ENCODE measurements around the gene DTNA.

DTNA gene

GRCh38 chr18:34697891-34698290 lies 12.2 kb upstream of the DTNA start:
- no peaks in the 10 kb centered on the region for H3K36me3 ChIP-seq (replicated peaks; ENCODE audit: insufficient read depth, low read length)
- H3K4me1 ChIP-seq (ENCODE audit: low read length): no peaks in the 10 kb centered on the region
- no peak overlapping the region for H3K4me3 ChIP-seq (ENCODE audit: low read length)
- no peaks in the 10 kb centered on the region for H3K79me2 ChIP-seq (ENCODE audit: low read length)
- H3K4me2 ChIP-seq (ENCODE audit: low read depth, low read length): no peak overlapping the region
- H2AFZ ChIP-seq (ENCODE audit: low read length): no peak overlapping the region
- TF ChIP-seq, protein P1, sequence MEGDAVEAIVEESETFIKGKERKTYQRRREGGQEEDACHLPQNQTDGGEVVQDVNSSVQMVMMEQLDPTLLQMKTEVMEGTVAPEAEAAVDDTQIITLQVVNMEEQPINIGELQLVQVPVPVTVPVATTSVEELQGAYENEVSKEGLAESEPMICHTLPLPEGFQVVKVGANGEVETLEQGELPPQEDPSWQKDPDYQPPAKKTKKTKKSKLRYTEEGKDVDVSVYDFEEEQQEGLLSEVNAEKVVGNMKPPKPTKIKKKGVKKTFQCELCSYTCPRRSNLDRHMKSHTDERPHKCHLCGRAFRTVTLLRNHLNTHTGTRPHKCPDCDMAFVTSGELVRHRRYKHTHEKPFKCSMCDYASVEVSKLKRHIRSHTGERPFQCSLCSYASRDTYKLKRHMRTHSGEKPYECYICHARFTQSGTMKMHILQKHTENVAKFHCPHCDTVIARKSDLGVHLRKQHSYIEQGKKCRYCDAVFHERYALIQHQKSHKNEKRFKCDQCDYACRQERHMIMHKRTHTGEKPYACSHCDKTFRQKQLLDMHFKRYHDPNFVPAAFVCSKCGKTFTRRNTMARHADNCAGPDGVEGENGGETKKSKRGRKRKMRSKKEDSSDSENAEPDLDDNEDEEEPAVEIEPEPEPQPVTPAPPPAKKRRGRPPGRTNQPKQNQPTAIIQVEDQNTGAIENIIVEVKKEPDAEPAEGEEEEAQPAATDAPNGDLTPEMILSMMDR (IDR thresholded peaks at IDR 0.05; ENCODE audit: low read length): no peak
- TF ChIP-seq EZH2 (optimal IDR thresholded peaks at IDR 0.05; ENCODE audit: low read depth, low read length) (no peak), EZH2phosphoT487 (IDR thresholded peaks at IDR 0.05; ENCODE audit: low read length) (no peak)
- H4K20me1 ChIP-seq (ENCODE audit: insufficient read depth, low read length): no peaks in the 10 kb centered on the region
- H3K9me2 ChIP-seq (replicated peaks; ENCODE audit: insufficient read depth, low read length): no peaks in the 10 kb centered on the region
- H3K27me3 ChIP-seq (replicated peaks; ENCODE audit: insufficient read depth, low read length): no peaks in the 10 kb centered on the region
- DNase-seq: no peak
- H3K27ac ChIP-seq (ENCODE audit: low read length): no peak overlapping the region
- no peaks in the 10 kb centered on the region for H3F3A ChIP-seq (ENCODE audit: insufficient read depth, low read length)
- H3K9ac ChIP-seq (ENCODE audit: low read length): no peak overlapping the region
- H3K9me3 ChIP-seq (replicated peaks; ENCODE audit: insufficient read depth, low read length): no peaks in the 10 kb centered on the region

- Histone ChIP-seq H3K9ac (ENCODE audit: low read length) (no peak overlapping the region), H3F3A (ENCODE audit: insufficient read depth, low read length) (no peaks in the 10 kb centered on the region), H3K27ac (ENCODE audit: low read length) (no peak overlapping the region), H3K4me3 (ENCODE audit: low read length) (no peak overlapping the region), H4K20me1 (ENCODE audit: insufficient read depth, low read length) (no peaks in the 10 kb centered on the region), H3K4me1 (ENCODE audit: low read length) (no peaks in the 10 kb centered on the region), H3K4me2 (ENCODE audit: low read depth, low read length) (no peak overlapping the region), H3K9me3 (replicated peaks; ENCODE audit: insufficient read depth, low read length) (no peaks in the 10 kb centered on the region), H3K79me2 (ENCODE audit: low read length) (no peaks in the 10 kb centered on the region), H3K9me2 (replicated peaks; ENCODE audit: insufficient read depth, low read length) (no peaks in the 10 kb centered on the region), H3K36me3 (replicated peaks; ENCODE audit: insufficient read depth, low read length) (no peaks in the 10 kb centered on the region), H3K27me3 (replicated peaks; ENCODE audit: insufficient read depth, low read length) (no peaks in the 10 kb centered on the region), H2AFZ (ENCODE audit: low read length) (no peak overlapping the region)
- no peak for DNase-seq
- TF ChIP-seq, protein P1 (IDR thresholded peaks at IDR 0.05; ENCODE audit: low read length): no peak
- TF ChIP-seq EZH2phosphoT487 (IDR thresholded peaks at IDR 0.05; ENCODE audit: low read length) (no peak), EZH2 (optimal IDR thresholded peaks at IDR 0.05; ENCODE audit: low read depth, low read length) (no peak)
Measured at GRCh38 chr18:34701911-34702310, 8.2 kb upstream of the DTNA start.

GRCh38 chr18:34702814-34703213 lies 7.3 kb upstream of the DTNA start:
- H3K36me3 ChIP-seq (replicated peaks; ENCODE audit: insufficient read depth, low read length): no peaks in the 10 kb centered on the region
- H3K4me2 ChIP-seq (ENCODE audit: low read depth, low read length): no peak overlapping the region
- H3K9ac ChIP-seq (ENCODE audit: low read length): no peak overlapping the region
- H3K4me1 ChIP-seq (ENCODE audit: low read length): no peaks in the 10 kb centered on the region
- no peaks in the 10 kb centered on the region for H3F3A ChIP-seq (ENCODE audit: insufficient read depth, low read length)
- H3K4me3 ChIP-seq (ENCODE audit: low read length): no peak overlapping the region
- H3K79me2 ChIP-seq (ENCODE audit: low read length): no peaks in the 10 kb centered on the region
- H3K27me3 ChIP-seq (replicated peaks; ENCODE audit: insufficient read depth, low read length): no peaks in the 10 kb centered on the region
- no peak overlapping the region for H2AFZ ChIP-seq (ENCODE audit: low read length)
- DNase-seq: no peak
- no peaks in the 10 kb centered on the region for H3K9me2 ChIP-seq (replicated peaks; ENCODE audit: insufficient read depth, low read length)
- H3K27ac ChIP-seq (ENCODE audit: low read length): no peak overlapping the region
- no peaks in the 10 kb centered on the region for H4K20me1 ChIP-seq (ENCODE audit: insufficient read depth, low read length)
- H3K9me3 ChIP-seq (replicated peaks; ENCODE audit: insufficient read depth, low read length): no peaks in the 10 kb centered on the region
- TF ChIP-seq, protein P1 (IDR thresholded peaks at IDR 0.05; ENCODE audit: low read length): no peak
- no peak for TF ChIP-seq EZH2 (optimal IDR thresholded peaks at IDR 0.05; ENCODE audit: low read depth, low read length)
- no peak for TF ChIP-seq EZH2phosphoT487 (IDR thresholded peaks at IDR 0.05; ENCODE audit: low read length)

Measured in MM.1S (cell line).